ENCODE measurements around the gene DEDD2.
"Not testable (repeated sequence)": the region's sequence is repeated elsewhere in the genome, so short reads cannot be mapped to it uniquely, and the experiment has no call there.

Gene DEDD2

DNA sequence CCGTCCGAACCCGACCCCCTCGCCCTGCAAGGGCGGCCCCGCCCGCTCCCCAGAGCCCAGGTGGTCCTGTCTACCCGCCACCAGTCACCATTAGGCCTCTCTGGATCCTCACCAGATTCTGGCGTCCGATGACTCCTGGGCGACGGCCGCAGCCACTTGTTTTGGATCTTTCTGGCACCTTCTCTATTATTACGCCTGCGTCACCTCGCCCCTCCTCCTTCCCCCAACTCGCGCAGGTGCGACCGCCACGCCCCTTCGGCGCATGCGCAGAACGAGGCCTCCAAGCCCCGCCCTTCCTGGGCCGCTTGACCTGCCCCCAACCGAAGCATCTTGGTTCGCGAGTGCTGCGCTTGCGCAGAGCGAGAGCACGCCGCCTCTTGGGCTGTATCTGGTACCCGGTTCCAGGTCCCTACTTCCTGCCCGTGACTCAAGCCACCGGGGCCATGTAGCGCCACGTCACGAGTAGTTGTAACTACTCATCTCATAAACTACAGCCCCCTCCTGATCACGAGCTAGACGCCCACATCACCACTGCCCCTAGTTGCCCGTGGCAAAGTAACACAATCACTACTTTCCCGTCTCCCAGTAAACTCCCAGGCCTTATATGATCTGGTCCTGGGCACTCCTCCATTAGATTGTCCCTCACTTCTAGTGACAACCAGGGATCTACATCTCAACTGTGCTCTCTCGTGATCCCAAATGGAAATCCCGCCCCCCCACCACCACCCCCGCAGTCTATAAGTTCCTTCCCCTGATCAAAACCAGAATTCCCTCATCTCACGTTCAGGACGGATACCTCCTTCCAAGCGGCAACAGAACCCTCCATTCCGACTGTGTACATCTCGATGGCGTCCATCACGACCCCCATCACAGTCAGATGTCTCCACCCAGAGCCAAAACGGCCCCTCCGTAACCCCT is at the start of gene DEDD2:
Gene DEDD2 (minus strand): TSS at position 158 of the 918 bp plus-strand sequence. CDS start 670 bp downstream, outside the sequence.
- DNase-seq (ENCODE audit: low read depth in 3 of 3) = peak; percentile 99 to 100 (median 100)

- DNase-seq (ENCODE audit: low read depth in 3 of 3) = not testable (repeated sequence)
Observed at GRCh38 chr19:42266928-42267603, 49.6 kb upstream of the DEDD2 start.

DNA sequence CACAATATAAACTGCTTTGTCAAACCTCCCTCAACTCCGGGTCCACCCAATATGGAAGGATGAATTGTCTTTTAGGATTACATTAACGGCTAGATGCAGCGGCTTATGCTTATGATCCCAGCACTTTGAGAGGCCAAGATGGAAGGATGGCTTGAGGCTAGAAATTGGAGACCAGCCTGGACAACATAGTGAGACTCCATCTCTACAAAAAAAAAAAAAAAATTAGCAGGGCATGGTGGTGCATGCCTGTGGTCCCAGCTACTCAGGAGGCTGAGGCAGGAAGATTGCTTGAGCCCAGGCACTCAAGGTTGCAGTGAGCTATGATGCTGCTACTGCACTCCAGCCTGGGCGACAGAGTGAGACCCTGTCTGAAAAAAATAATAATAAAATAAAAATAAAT is 48.6 kb upstream of the DEDD2 start:
- DNase-seq (ENCODE audit: low read depth in 3 of 3) = not testable (repeated sequence)

- no peak for DNase-seq (ENCODE audit: low read depth in 3 of 3)
Observed at GRCh38 chr19:42261763-42262162, 44.3 kb upstream of the DEDD2 start.

- not testable (repeated sequence) for DNase-seq (ENCODE audit: low read depth in 3 of 3)
Observed at GRCh38 chr19:42257842-42258241, 40.4 kb upstream of the DEDD2 start.

DNA sequence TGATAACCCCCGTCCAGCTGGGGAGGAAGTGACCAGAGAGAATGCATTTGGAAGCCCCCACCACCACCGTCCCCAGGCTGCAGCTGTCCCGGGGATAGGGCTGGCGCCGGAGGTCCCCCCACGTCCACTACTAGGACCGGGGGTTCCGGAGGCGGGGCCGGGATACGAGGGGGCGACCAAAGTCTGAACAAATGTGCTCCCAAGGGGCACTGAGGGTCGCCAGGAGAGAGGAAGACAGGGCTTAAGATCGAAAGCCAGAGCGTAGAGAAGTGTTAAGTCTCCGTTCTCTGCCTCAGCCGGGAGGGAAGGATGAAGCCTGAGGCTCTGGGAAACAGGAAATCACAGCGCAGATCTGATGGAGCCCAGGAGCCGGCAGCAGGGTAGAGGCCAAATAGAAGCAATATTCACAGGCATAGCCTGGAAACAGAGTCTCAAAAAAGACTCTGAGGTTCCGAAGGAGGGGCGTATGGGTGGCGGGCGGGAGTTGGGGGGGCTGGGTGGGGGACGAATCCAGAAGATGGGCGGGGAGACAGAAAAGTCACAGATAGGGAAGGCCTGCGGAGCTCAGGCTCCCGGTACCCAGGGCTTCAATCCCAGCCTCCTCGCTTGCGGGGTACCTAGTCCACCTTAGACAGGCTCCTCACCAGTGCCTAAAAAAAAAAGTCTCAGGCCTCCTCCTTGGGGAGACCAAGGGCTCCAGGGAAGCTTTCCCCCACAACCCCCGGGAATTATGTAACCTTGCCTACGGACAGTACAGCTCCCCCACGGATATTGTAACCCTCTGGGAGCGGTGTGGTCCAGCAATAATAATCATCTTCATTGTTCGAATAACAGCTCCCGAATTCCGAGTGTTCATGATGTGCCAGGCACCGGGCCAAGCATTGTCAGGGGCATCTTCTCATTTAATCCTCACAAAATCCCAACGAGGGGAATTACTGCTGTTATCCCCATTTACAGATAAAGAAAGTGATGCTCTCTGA is 38.6 kb upstream of the DEDD2 start:
- no peak for DNase-seq (ENCODE audit: low read depth in 3 of 3)

DNA sequence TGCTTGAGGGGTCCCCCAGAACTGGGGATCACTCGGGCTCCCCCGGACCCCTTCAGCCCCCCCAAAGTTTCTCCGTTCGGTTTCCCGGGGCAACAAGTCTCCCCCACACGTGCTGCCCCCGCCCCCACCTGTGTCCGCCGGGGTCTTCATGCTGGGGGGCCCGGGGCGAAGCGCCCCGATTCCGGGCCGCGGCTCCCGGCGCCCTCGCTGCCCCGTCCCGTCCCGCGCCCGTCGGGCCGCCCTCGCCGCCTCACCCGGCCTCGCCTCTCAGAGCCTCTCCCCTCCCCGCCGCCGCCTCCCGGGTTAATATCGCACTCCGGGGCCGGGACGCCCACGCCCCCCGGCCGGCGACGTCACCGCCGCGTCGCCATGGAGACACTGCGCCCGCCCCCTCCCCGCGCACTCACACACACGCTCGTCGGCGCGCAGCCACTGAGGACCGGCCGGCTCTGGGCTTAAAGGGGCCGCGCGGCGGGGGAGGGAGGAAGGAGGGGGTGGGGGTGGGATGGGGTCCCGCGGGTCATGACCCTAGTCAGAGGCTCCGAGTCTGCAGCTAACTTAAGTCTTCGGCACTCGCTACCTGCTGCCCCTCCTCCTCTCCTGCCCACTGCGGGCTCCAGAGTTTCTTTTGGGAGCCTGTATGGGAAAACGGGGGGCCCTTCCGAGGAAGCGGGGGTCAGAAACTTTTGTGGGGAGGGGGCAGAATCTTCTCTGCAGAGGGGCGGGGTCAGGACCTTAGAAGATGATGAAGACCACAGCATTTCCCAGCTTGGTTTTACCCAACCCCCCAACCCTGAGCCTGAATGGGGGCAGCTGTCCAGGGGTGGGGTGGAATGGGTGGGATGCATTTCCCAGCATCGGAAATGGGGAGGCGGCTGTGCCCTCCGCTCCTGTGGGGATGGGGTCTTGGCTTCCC is 37.6 kb upstream of the DEDD2 start, which contains the start of gene ERF:
Gene ERF (minus strand): TSS at position 279 of the 916 bp plus-strand sequence. CDS start 129 bp downstream, at position 150.
- DNase-seq (ENCODE audit: low read depth in 3 of 3) = peak; percentile 89 to 93 (median 92)

GRCh38 chr19:42254089-42254849 is 36.8 kb upstream of the DEDD2 start:
- DNase-seq (ENCODE audit: low read depth in 3 of 3) = peak; percentile 67 to 69 (median 68)

GRCh38 chr19:42253245-42254088 is 36.0 kb upstream of the DEDD2 start:
- peak; percentile 26 to 58 (median 45) for DNase-seq (ENCODE audit: low read depth in 3 of 3)

DNA sequence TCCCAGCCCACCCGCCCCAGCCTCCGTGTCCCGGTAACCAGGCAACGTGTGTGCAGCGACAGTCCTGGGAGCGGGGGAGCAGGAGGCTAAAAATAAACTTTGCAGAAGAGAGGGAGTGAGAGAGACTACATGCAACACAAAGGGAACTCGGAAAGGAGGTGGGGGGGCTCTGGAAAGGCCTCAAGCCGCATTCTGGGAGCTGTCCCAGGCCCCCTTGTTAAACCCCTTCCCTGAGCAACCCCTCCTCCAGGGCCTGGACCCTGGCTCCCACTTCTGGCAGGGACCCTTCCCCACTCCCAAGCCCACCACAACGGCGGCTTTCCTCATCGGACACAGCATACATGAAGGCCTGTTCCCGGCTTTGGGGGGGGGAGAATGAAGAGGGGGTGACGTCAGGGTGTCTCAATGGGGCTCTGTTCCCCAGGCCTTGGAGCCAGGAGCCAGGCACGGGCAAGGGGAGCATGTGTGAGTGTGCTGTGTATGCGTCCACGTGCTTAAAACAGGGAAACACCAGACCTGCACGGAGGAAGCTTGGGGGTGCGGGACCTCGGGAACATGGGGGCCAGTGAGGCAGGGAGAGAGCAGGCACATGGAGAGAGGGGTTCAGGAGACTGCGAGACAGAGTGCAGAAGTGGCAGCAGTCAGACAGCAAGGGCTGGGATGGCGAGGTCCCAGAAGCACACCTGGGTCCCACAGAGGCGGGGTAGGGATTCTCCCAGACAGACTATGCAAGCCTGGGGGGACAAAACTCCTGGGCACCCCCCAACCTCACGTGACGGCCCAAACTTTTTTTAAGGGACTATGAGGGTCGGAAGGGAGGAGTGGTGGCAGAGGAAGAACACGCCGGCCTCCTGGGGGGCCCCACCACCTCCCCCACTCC is 35.1 kb upstream of the DEDD2 start:
- DNase-seq (ENCODE audit: low read depth in 3 of 3) = no peak

- DNase-seq (ENCODE audit: low read depth in 3 of 3) = no peak
Observed at GRCh38 chr19:42251572-42252358, 34.3 kb upstream of the DEDD2 start.

GRCh38 chr19:42250666-42251531 is 33.4 kb upstream of the DEDD2 start:
- no peak for DNase-seq (ENCODE audit: low read depth in 3 of 3)

GRCh38 chr19:42250183-42250665 is 32.7 kb upstream of the DEDD2 start:
- no peak for DNase-seq (ENCODE audit: low read depth in 3 of 3)

DNA sequence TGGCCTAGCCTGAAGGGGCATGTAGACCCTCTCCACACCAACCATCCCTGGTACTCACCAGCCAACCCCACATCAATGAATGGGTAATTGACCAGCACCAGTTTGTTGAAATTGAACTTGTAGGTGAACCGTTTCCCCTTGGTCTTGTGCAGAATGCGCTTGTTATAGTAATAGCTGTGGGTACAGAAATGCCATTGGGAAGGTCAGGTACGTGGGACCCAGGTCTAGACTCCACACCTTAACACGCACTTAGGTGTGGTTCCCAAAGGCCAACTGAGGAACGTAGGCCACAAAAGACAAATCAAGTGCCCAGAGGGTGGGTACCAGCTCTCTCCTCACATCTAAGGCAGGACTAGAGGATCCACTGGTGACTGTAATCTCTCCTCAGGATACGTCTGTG is 32.3 kb upstream of the DEDD2 start:
- no peak for DNase-seq (ENCODE audit: low read depth in 3 of 3)

- no peak for DNase-seq (ENCODE audit: low read depth in 3 of 3)
Observed at GRCh38 chr19:42249149-42249750, 31.8 kb upstream of the DEDD2 start.
